ENCODE results near the gene HDAC7.

The HDAC7 gene

GRCh38 chr12:47747596-47748506 lies 71.9 kb downstream of the HDAC7 start:
- TF ChIP-seq CREB5 (CRISPR knock-in tag; IDR thresholded peaks at IDR 0.05; ENCODE audit: low read depth) (no peak), TCF4 (CRISPR knock-in tag; IDR thresholded peaks at IDR 0.05; ENCODE audit: borderline replicate concordance) (no peak), ESRRG (CRISPR knock-in tag; IDR thresholded peaks at IDR 0.05) (no peak)
- ATAC-seq: no peak; the same call in 2 of the 3 replicates

- no peak for TF ChIP-seq PATZ1 (CRISPR knock-in tag; IDR thresholded peaks at IDR 0.05; ENCODE audit: borderline replicate concordance)
- no peak for ATAC-seq
Measured at GRCh38 chr12:47747126-47747525, 72.6 kb downstream of the HDAC7 start.

- TF ChIP-seq GLIS3 (CRISPR knock-in tag; IDR thresholded peaks at IDR 0.05): no peak
- TF ChIP-seq ESRRG (CRISPR knock-in tag; IDR thresholded peaks at IDR 0.05): no peak
- TF ChIP-seq OSR1 (CRISPR knock-in tag; IDR thresholded peaks at IDR 0.05): no peak
- TF ChIP-seq ZNF565 (CRISPR knock-in tag; conservative IDR thresholded peaks at IDR 0.05; ENCODE audit: low read depth): no peak
- TF ChIP-seq RARB (CRISPR knock-in tag; IDR thresholded peaks at IDR 0.05): no peak
- TF ChIP-seq TSHZ2 (CRISPR knock-in tag; IDR thresholded peaks at IDR 0.05): no peak
- TF ChIP-seq POU6F1 (CRISPR knock-in tag; IDR thresholded peaks at IDR 0.05; ENCODE audit: borderline replicate concordance, low read depth): no peak
- no peak for TF ChIP-seq CREB5 (CRISPR knock-in tag; IDR thresholded peaks at IDR 0.05; ENCODE audit: low read depth)
- no peak for TF ChIP-seq ISL1 (CRISPR knock-in tag; IDR thresholded peaks at IDR 0.05)
- no peak for TF ChIP-seq TOX (CRISPR knock-in tag; IDR thresholded peaks at IDR 0.05; ENCODE audit: borderline replicate concordance)
- TF ChIP-seq ZC3H10 (CRISPR knock-in tag; IDR thresholded peaks at IDR 0.05): no peak
- TF ChIP-seq BACH2 (CRISPR knock-in tag; IDR thresholded peaks at IDR 0.05; ENCODE audit: borderline replicate concordance): no peak
- no peak for TF ChIP-seq ZFP30 (CRISPR knock-in tag; IDR thresholded peaks at IDR 0.05)
- TF ChIP-seq ZNF8 (CRISPR knock-in tag; IDR thresholded peaks at IDR 0.05): no peak
- TF ChIP-seq TCF4 (CRISPR knock-in tag; IDR thresholded peaks at IDR 0.05; ENCODE audit: borderline replicate concordance): no peak
- TF ChIP-seq CSRNP3 (CRISPR knock-in tag; IDR thresholded peaks at IDR 0.05): no peak
- TF ChIP-seq ZFP3 (CRISPR knock-in tag; IDR thresholded peaks at IDR 0.05): no peak
- TF ChIP-seq SNAI2 (CRISPR knock-in tag; IDR thresholded peaks at IDR 0.05): no peak
- no peak for TF ChIP-seq PATZ1 (CRISPR knock-in tag; IDR thresholded peaks at IDR 0.05; ENCODE audit: borderline replicate concordance)
- no peak for ATAC-seq
Measured at GRCh38 chr12:47746523-47746922, 73.2 kb downstream of the HDAC7 start.
